HG03045 (cell line): ENCODE results near the gene MAX.
"Not testable (repeated sequence)": the region's sequence is repeated elsewhere in the genome, so short reads cannot be mapped to it uniquely, and the experiment has no call there.

Experiments used
- ATAC-seq: cut with Tn5 transposase; IDR thresholded peaks from one replicate; pipeline ENCODE4 v1.9.1; 2021; ENCODE audit warnings: mild to moderate bottlenecking, moderate library complexity; ENCODE audit not compliant: unreplicated experiment

MAX gene

GRCh38 chr14:65040666-65041433, 61.5 kb downstream of the MAX start:
- no peak for ATAC-seq

GRCh38 chr14:65038966-65039365, 63.4 kb downstream of the MAX start:
- no peak for ATAC-seq

- no peak for ATAC-seq
Measured at GRCh38 chr14:65035049-65035448, 67.3 kb downstream of the MAX start.

GRCh38 chr14:65034021-65034420, 68.3 kb downstream of the MAX start:
- no peak for ATAC-seq

GRCh38 chr14:65033181-65033580, 69.1 kb downstream of the MAX start:
- ATAC-seq: no peak

GRCh38 chr14:65032319-65032718, 70.0 kb downstream of the MAX start:
- no peak for ATAC-seq

- ATAC-seq: not testable (repeated sequence)
Measured at GRCh38 chr14:65031321-65031720, 71.0 kb downstream of the MAX start.

GRCh38 chr14:65028937-65029336, 73.4 kb downstream of the MAX start:
- ATAC-seq: no peak

- ATAC-seq: no peak
Measured at GRCh38 chr14:65027127-65027799, 75.1 kb downstream of the MAX start.

GRCh38 chr14:65026526-65026925, 75.8 kb downstream of the MAX start:
- no peak for ATAC-seq

- no peak for ATAC-seq
Measured at GRCh38 chr14:65025818-65026217, 76.5 kb downstream of the MAX start.
